Suppressor macrophage (primary cell): ENCODE results near the gene GMCL2.
A peak's percentile ranks its signal among the peaks of the same experiment; 100 is the strongest.

Experiments used
- DNase-seq, 4 experiments: peaks; one replicate each; pipeline ENCODE4 v3.0.0-alpha.2; 2020 to 2022

GMCL2 gene

GRCh38 chr5:178177569-178177968 is 9.6 kb downstream of the GMCL2 start:
- no peak for DNase-seq

GRCh38 chr5:178176791-178177190 is 10.4 kb downstream of the GMCL2 start:
- no peak for DNase-seq

- DNase-seq = no peak
Measured at GRCh38 chr5:178174456-178174855, 12.7 kb downstream of the GMCL2 start.

GRCh38 chr5:178170455-178170854 is 16.7 kb downstream of the GMCL2 start:
- DNase-seq = no peak

- DNase-seq = no peak
Measured at GRCh38 chr5:178165581-178165980, 21.6 kb downstream of the GMCL2 start.

- peak; percentile 83 to 95 (median 90) for DNase-seq
Measured at GRCh38 chr5:178163772-178164735, 23.1 kb downstream of the GMCL2 start.

- no peak for DNase-seq
Measured at GRCh38 chr5:178162481-178162880, 24.7 kb downstream of the GMCL2 start.

- no peak for DNase-seq
Measured at GRCh38 chr5:178160176-178160575, 27.0 kb downstream of the GMCL2 start.

GRCh38 chr5:178155065-178155464 is 32.1 kb downstream of the GMCL2 start:
- DNase-seq = no peak

GRCh38 chr5:178153530-178154340 is 33.4 kb downstream of the GMCL2 start, which contains the start of gene NHP2:
NHP2 (minus strand) TSS chr5:178153885; CDS start chr5:178153817, 68 bp downstream.
- peak; percentile 99 to 100 (median 100) for DNase-seq

- no peak for DNase-seq
Measured at GRCh38 chr5:178152491-178153444, 34.4 kb downstream of the GMCL2 start.

GRCh38 chr5:178150977-178151734 is 36.0 kb downstream of the GMCL2 start:
- DNase-seq = no peak

- DNase-seq = no peak
Measured at GRCh38 chr5:178149199-178149932, 37.8 kb downstream of the GMCL2 start.

GRCh38 chr5:178147406-178147805 is 39.8 kb downstream of the GMCL2 start:
- DNase-seq = no peak

- peak; percentile 36 to 65 (median 52) for DNase-seq
Measured at GRCh38 chr5:178145965-178146820, 41.0 kb downstream of the GMCL2 start.

- no peak for DNase-seq
Measured at GRCh38 chr5:178143901-178144300, 43.3 kb downstream of the GMCL2 start.

GRCh38 chr5:178143246-178143645 is 43.9 kb downstream of the GMCL2 start:
- no peak for DNase-seq

GRCh38 chr5:178142642-178143041 is 44.5 kb downstream of the GMCL2 start:
- DNase-seq = no peak

- no peak for DNase-seq
Measured at GRCh38 chr5:178141550-178141949, 45.6 kb downstream of the GMCL2 start.

GRCh38 chr5:178137991-178138390 is 49.2 kb downstream of the GMCL2 start:
- no peak for DNase-seq
